ENCODE data around the gene DSC1.

The DSC1 gene

GRCh38 chr18:31162825-31163435 is at the start of gene DSC1:
Gene DSC1 (minus strand): TSS chr18:31162856. CDS start chr18:31162594, 262 bp downstream.
- Histone ChIP-seq H3K79me2 (ENCODE audit: insufficient read depth, low read length) (no peaks in the 10 kb centered on the region), H3K9me3 (ENCODE audit: low read length) (no peaks in the 10 kb centered on the region), H3K4me2 (ENCODE audit: low read length) (no peak within 1 kb of the TSS), H2AFZ (ENCODE audit: low read length) (no peak within 1 kb of the TSS), H3K9ac (ENCODE audit: low read length) (no peak within 1 kb of the TSS), H3K4me3 (ENCODE audit: low read depth, low read length, poor library complexity, severe bottlenecking) (no peak within 1 kb of the TSS), H3K27me3 (ENCODE audit: insufficient read depth, low read length) (no peaks in the 10 kb centered on the region), H4K20me1 (ENCODE audit: insufficient read depth, low read length) (no peaks in the 10 kb centered on the region), H3K36me3 (ENCODE audit: insufficient read depth, low read length) (no peaks in the 10 kb centered on the region), H3K27ac (ENCODE audit: low read depth, low read length, poor library complexity, severe bottlenecking) (no peak within 1 kb of the TSS), H3K9me2 (ENCODE audit: low read depth, low read length) (no peaks in the 10 kb centered on the region), H3F3A (ENCODE audit: insufficient read depth, low read length) (no peaks in the 10 kb centered on the region), H3K4me1 (ENCODE audit: insufficient read depth, low read length, severe bottlenecking) (no peaks in the 10 kb centered on the region)
- TF ChIP-seq CTCF (IDR thresholded peaks at IDR 0.05; ENCODE audit: low read length) (no peak), EZH2 (IDR thresholded peaks at IDR 0.05; ENCODE audit: borderline replicate concordance, low read length) (no peak)

- Histone ChIP-seq H2AFZ (ENCODE audit: low read length) (no peak overlapping the region), H3K27me3 (ENCODE audit: insufficient read depth, low read length) (no peaks in the 10 kb centered on the region), H4K20me1 (ENCODE audit: insufficient read depth, low read length) (no peaks in the 10 kb centered on the region), H3K79me2 (ENCODE audit: insufficient read depth, low read length) (no peaks in the 10 kb centered on the region), H3K9me2 (ENCODE audit: low read depth, low read length) (no peaks in the 10 kb centered on the region), H3K4me1 (ENCODE audit: insufficient read depth, low read length, severe bottlenecking) (no peaks in the 10 kb centered on the region), H3K4me2 (ENCODE audit: low read length) (no peak overlapping the region), H3F3A (ENCODE audit: insufficient read depth, low read length) (no peaks in the 10 kb centered on the region), H3K27ac (ENCODE audit: low read depth, low read length, poor library complexity, severe bottlenecking) (no peak overlapping the region), H3K9me3 (ENCODE audit: low read length) (no peaks in the 10 kb centered on the region), H3K4me3 (ENCODE audit: low read depth, low read length, poor library complexity, severe bottlenecking) (no peak overlapping the region), H3K9ac (ENCODE audit: low read length) (no peak overlapping the region), H3K36me3 (ENCODE audit: insufficient read depth, low read length) (no peaks in the 10 kb centered on the region)
- TF ChIP-seq CTCF (IDR thresholded peaks at IDR 0.05; ENCODE audit: low read length) (no peak), EZH2 (IDR thresholded peaks at IDR 0.05; ENCODE audit: borderline replicate concordance, low read length) (no peak)
These were observed 48.4 kb upstream of the DSC1 start for GRCh38 chr18:31211047-31211446.

- Histone ChIP-seq H3K79me2 (ENCODE audit: insufficient read depth, low read length) (no peaks in the 10 kb centered on the region), H3K4me1 (ENCODE audit: insufficient read depth, low read length, severe bottlenecking) (no peaks in the 10 kb centered on the region), H3K4me2 (ENCODE audit: low read length) (no peak overlapping the region), H3K27ac (ENCODE audit: low read depth, low read length, poor library complexity, severe bottlenecking) (no peak overlapping the region), H3K9ac (ENCODE audit: low read length) (no peak overlapping the region), H4K20me1 (ENCODE audit: insufficient read depth, low read length) (no peaks in the 10 kb centered on the region), H3K9me3 (ENCODE audit: low read length) (no peaks in the 10 kb centered on the region), H2AFZ (ENCODE audit: low read length) (no peak overlapping the region), H3K4me3 (ENCODE audit: low read depth, low read length, poor library complexity, severe bottlenecking) (no peak overlapping the region), H3F3A (ENCODE audit: insufficient read depth, low read length) (no peaks in the 10 kb centered on the region), H3K36me3 (ENCODE audit: insufficient read depth, low read length) (no peaks in the 10 kb centered on the region), H3K27me3 (ENCODE audit: insufficient read depth, low read length) (no peaks in the 10 kb centered on the region), H3K9me2 (ENCODE audit: low read depth, low read length) (no peaks in the 10 kb centered on the region)
- no peak for TF ChIP-seq EZH2 (IDR thresholded peaks at IDR 0.05; ENCODE audit: borderline replicate concordance, low read length)
- no peak for TF ChIP-seq CTCF (IDR thresholded peaks at IDR 0.05; ENCODE audit: low read length)
These were observed 46.4 kb upstream of the DSC1 start for GRCh38 chr18:31209041-31209440.
